HCT116 (cell line): ENCODE measurements around the gene SLC17A4. TPM values are rescaled to one million over a fixed set of nuclear protein-coding genes. Genes with fewer than 3 reads are reported as not detected.

Source experiments
- ATAC-seq: fragments of 200-7000 bp; cut with Tn5 transposase; 2 replicates; pipeline ENCODE4 v1.9.1; 2020; ENCODE audit warnings: mild to moderate bottlenecking, moderate library complexity
- BruUV-seq: library from RNA; stranded (reverse); fragments of 400-500 nt; replicated peaks from 2 replicates; lab custom pipeline; 2021; lab: Mats Ljungman, UMichigan
- CTCF ChIA-PET: fragments of 300-600 bp; sonication (Branson Sonifier 250); formaldehyde crosslinking; loops from one replicate; lab custom pipeline; 2021; ENCODE audit warnings: antibody characterized with exemption; lab: Charles Lee
- POLR2A ChIA-PET: fragments of 300-600, 350-600 bp; sonication (Branson Sonifier 250); formaldehyde crosslinking; loops from one replicate; lab custom pipeline; 2021; ENCODE audit warnings: antibody characterized with exemption; lab: Charles Lee
- RAD21 ChIA-PET, 2 experiments: fragments of 300-600 bp; sonication (Branson Sonifier 250); formaldehyde crosslinking; loops; one replicate each; lab custom pipeline; 2023; ENCODE audit warnings: low total read pairs in 2 of 2; ENCODE audit not compliant: uncharacterized antibody in 2 of 2, unreplicated experiment in 2 of 2, low non-redundant PET in 1 of 2; lab: Charles Lee
- DNase-seq: peaks from one replicate; pipeline ENCODE4 v3.0.0-alpha.2; 2010; ENCODE audit warnings: low read depth, low spot score
- H2AFZ ChIP-seq: fragments of 200-600 bp; shearing (Covaris generic), sonication (generic); 2 replicates; pipeline ENCODE4 v1.6.1; 2017; ENCODE audit warnings: low read depth, mixed run types, mixed read lengths, antibody characterized with exemption, low read length; ENCODE audit not compliant: poor library complexity, severe bottlenecking
- H3K27ac ChIP-seq: 2 replicates; pipeline ENCODE4 v1.5.1; 2012; ENCODE audit warnings: low read depth, low read length
- H3K27me3 ChIP-seq: fragments of 200-600 bp; sonication (generic); 2 replicates; pipeline ENCODE4 v1.6.1; 2016; ENCODE audit warnings: mixed run types, low read length, mixed read lengths; ENCODE audit not compliant: insufficient read depth
- H3K36me3 ChIP-seq, 2 experiments: fragments of 200-500 bp in 1 of 2; fragments of 200-600 bp in 1 of 2; sonication (Bioruptor generic) in 1 of 2; sonication (generic) in 1 of 2; 2 replicates each; pipeline versions ENCODE4 v1.5.1 to v1.6.1; 2014 to 2016; ENCODE audit warnings: low read length in 2 of 2, inconsistent platforms in 1 of 2, mixed read lengths in 1 of 2, mixed run types in 1 of 2; ENCODE audit not compliant: insufficient read depth in 2 of 2, control insufficient read depth in 1 of 2
- H3K4me1 ChIP-seq, 2 experiments: fragments of 200-600 bp in 1 of 2; sonication (generic) in 1 of 2; 2 replicates each; pipeline versions ENCODE4 v1.5.1 to v1.6.1; 2012 to 2017; ENCODE audit warnings: low read length in 2 of 2, inconsistent platforms in 1 of 2, mild to moderate bottlenecking in 1 of 2, mixed read lengths in 1 of 2, mixed run types in 1 of 2, moderate library complexity in 1 of 2; ENCODE audit not compliant: insufficient read depth in 2 of 2, control insufficient read depth in 1 of 2
- H3K4me2 ChIP-seq: fragments of 200-600 bp; sonication (generic); 2 replicates; pipeline ENCODE4 v1.6.1; 2017; ENCODE audit warnings: mixed run types, low read length, mixed read lengths
- H3K4me3 ChIP-seq, 2 experiments: fragments of 200-600 bp in 1 of 2; sonication (generic) in 1 of 2; replicated peaks in 1 of 2; 2 replicates each; pipeline ENCODE4 v1.5.1; 2011 to 2016; ENCODE audit warnings: low read length in 2 of 2, control low read depth in 1 of 2, low read depth in 1 of 2, mild to moderate bottlenecking in 1 of 2, mixed read lengths in 1 of 2, mixed run types in 1 of 2
- H3K79me2 ChIP-seq: fragments of 200-600 bp; sonication (generic); 2 replicates; pipeline ENCODE4 v1.6.1; 2017; ENCODE audit warnings: mild to moderate bottlenecking, mixed run types, low read length, moderate library complexity, mixed read lengths; ENCODE audit not compliant: insufficient read depth
- H3K9ac ChIP-seq: fragments of 200-600 bp; sonication (generic); 2 replicates; pipeline ENCODE4 v1.6.1; 2016; ENCODE audit warnings: low read length, mixed read lengths
- H3K9me2 ChIP-seq: fragments of 200-600 bp; sonication (generic), shearing (Covaris generic); 2 replicates; pipeline ENCODE4 v1.6.1; 2017; ENCODE audit warnings: mixed run types, mild to moderate bottlenecking, moderate library complexity; ENCODE audit not compliant: insufficient read depth
- H3K9me3 ChIP-seq, 2 experiments: fragments of 200-500 bp in 1 of 2; fragments of 200-600 bp in 1 of 2; sonication (Bioruptor generic) in 1 of 2; sonication (generic) in 1 of 2; 2 replicates each; pipeline ENCODE4 v1.6.1; 2014 to 2017; ENCODE audit warnings: low read length in 2 of 2, mixed read lengths in 2 of 2, inconsistent platforms in 1 of 2, low read depth in 1 of 2, mild to moderate bottlenecking in 1 of 2, mixed run types in 1 of 2, moderate library complexity in 1 of 2; ENCODE audit not compliant: control insufficient read depth in 1 of 2, insufficient read depth in 1 of 2
- H4K20me1 ChIP-seq: fragments of 200-600 bp; sonication (generic), shearing (Covaris generic); 2 replicates; pipeline ENCODE4 v1.6.1; 2017; ENCODE audit warnings: mixed run types, mild to moderate bottlenecking, moderate library complexity; ENCODE audit not compliant: insufficient read depth
- ATF3 ChIP-seq: IDR thresholded peaks from 2 replicates; pipeline ENCODE4 v1.6.1; 2012
- CBX3 ChIP-seq: IDR thresholded peaks from 2 replicates; pipeline ENCODE4 v1.6.1; 2012; ENCODE audit warnings: low read depth
- CEBPB ChIP-seq: IDR thresholded peaks from 2 replicates; pipeline ENCODE4 v1.6.1; 2012; ENCODE audit warnings: low read depth
- EGR1 ChIP-seq: IDR thresholded peaks from 2 replicates; pipeline ENCODE4 v1.6.1; 2012; ENCODE audit warnings: low read depth
- EZH2 ChIP-seq: fragments of 200-600 bp; sonication (generic); IDR thresholded peaks from 2 replicates; pipeline ENCODE4 v1.6.1; 2017; ENCODE audit warnings: antibody characterized with exemption, mixed run types
- FOSL1 ChIP-seq: IDR thresholded peaks from 2 replicates; pipeline ENCODE4 v1.6.1; 2012; ENCODE audit warnings: low read depth
- POLR2AphosphoS5 ChIP-seq: IDR thresholded peaks from 2 replicates; pipeline ENCODE4 v1.6.1; 2011; ENCODE audit warnings: mild to moderate bottlenecking, low read depth, low read length, moderate library complexity
- RAD21 ChIP-seq: IDR thresholded peaks from 2 replicates; pipeline ENCODE4 v1.6.1; 2012; ENCODE audit warnings: low read depth, mild to moderate bottlenecking
- SIN3A ChIP-seq: IDR thresholded peaks from 2 replicates; pipeline ENCODE4 v1.6.1; 2012; ENCODE audit warnings: low read depth
- SP1 ChIP-seq: IDR thresholded peaks from 2 replicates; pipeline ENCODE4 v1.6.1; 2012; ENCODE audit warnings: low read depth
- SRF ChIP-seq: IDR thresholded peaks from 2 replicates; pipeline ENCODE4 v1.6.1; 2012; ENCODE audit warnings: low read depth
- ZNF274 ChIP-seq: fragments of 200-500 bp; sonication (Bioruptor generic); IDR thresholded peaks from 2 replicates; pipeline ENCODE4 v1.6.1; 2014; ENCODE audit warnings: mild to moderate bottlenecking, low read depth, low read length, inconsistent platforms
- intact Hi-C: fragments of 100-400 bp; cut with micrococcal nuclease; formaldehyde crosslinking; loops from 2 replicates; pipeline ENCODE4 v1.10.0; 2022
- total RNA-seq: library from RNA; stranded (reverse); gene quantifications from one replicate; pipeline ENCODE4 v1.2.1, GENCODE V29; 2021; ENCODE audit not compliant: unreplicated experiment
- TF ChIP-seq, protein P1 (sequence below), 3 experiments: fragments of 200-600 bp in 1 of 3; sonication (generic) in 1 of 3; IDR thresholded peaks in 2 of 3; conservative IDR thresholded peaks in 1 of 3; 2 replicates each; pipeline ENCODE4 v1.5.1; 2012 to 2017; ENCODE audit warnings: low read depth in 2 of 3, low read length in 2 of 3, antibody characterized with exemption in 1 of 3, borderline replicate concordance in 1 of 3, control low read depth in 1 of 3, mild to moderate bottlenecking in 1 of 3, mixed read lengths in 1 of 3, mixed run types in 1 of 3, moderate library complexity in 1 of 3; ENCODE audit not compliant: insufficient read depth in 1 of 3
- TF ChIP-seq, protein P2 (sequence below): IDR thresholded peaks from 2 replicates; pipeline ENCODE4 v1.6.1; 2012
- TF ChIP-seq, protein P3 (sequence below): IDR thresholded peaks from 2 replicates; pipeline ENCODE4 v1.6.1; 2011; ENCODE audit warnings: mild to moderate bottlenecking, low read length, moderate library complexity; ENCODE audit not compliant: insufficient replicate concordance; ENCODE audit errors: extremely low read depth

The SLC17A4 gene
- total RNA-seq, 1 experiment from 2014 or later: not detected

DNA sequence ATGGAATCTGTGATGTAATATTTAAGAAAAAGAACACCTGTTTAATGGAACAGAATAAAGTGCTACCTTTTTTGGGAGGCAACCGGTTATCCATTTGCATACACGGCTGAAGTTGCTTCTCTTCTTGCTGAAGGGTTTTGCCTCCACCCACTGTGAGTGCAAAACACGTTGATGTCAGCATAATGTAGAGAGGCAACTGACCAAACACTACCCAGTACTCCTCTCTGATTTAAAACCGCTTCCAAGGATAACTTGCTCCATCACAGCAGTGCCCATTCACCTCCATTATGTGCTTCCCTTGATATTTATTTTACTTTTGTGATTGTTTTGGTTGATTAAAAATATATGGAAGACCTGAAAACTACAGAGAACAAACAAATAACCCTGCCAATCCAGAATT lies 75.9 kb downstream of the SLC17A4 start:
- CTCF ChIA-PET: no interaction called here
- no peaks in the 10 kb centered on the region for H3K9me3 ChIP-seq
- no peaks in the 10 kb centered on the region for H3K27me3 ChIP-seq

More for the DNA sequence above, 75.9 kb downstream of the SLC17A4 start:
- no peaks in the 10 kb centered on the region for H3K79me2 ChIP-seq
- no peak overlapping the region for H3K4me2 ChIP-seq
- H3K27ac ChIP-seq: no peak overlapping the region
- TF ChIP-seq CBX3 (no peak), EGR1 (no peak), ATF3 (no peak), CEBPB (no peak), SP1 (no peak), RAD21 (no peak), SIN3A (no peak), POLR2AphosphoS5 (no peak), ZNF274 (no peak), EZH2 (no peak), FOSL1 (no peak), SRF (no peak)
- TF ChIP-seq, protein P1, sequence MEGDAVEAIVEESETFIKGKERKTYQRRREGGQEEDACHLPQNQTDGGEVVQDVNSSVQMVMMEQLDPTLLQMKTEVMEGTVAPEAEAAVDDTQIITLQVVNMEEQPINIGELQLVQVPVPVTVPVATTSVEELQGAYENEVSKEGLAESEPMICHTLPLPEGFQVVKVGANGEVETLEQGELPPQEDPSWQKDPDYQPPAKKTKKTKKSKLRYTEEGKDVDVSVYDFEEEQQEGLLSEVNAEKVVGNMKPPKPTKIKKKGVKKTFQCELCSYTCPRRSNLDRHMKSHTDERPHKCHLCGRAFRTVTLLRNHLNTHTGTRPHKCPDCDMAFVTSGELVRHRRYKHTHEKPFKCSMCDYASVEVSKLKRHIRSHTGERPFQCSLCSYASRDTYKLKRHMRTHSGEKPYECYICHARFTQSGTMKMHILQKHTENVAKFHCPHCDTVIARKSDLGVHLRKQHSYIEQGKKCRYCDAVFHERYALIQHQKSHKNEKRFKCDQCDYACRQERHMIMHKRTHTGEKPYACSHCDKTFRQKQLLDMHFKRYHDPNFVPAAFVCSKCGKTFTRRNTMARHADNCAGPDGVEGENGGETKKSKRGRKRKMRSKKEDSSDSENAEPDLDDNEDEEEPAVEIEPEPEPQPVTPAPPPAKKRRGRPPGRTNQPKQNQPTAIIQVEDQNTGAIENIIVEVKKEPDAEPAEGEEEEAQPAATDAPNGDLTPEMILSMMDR (IDR thresholded peaks at IDR 0.05 in 2 of 3, conservative IDR thresholded peaks at IDR 0.05 in 1 of 3; ENCODE audit: borderline replicate concordance in 1 of 3, insufficient read depth in 1 of 3, low read depth in 2 of 3, low read length in 2 of 3): no peak
- TF ChIP-seq, protein P2, sequence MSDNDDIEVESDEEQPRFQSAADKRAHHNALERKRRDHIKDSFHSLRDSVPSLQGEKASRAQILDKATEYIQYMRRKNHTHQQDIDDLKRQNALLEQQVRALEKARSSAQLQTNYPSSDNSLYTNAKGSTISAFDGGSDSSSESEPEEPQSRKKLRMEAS: no peak
- TF ChIP-seq, protein P3, sequence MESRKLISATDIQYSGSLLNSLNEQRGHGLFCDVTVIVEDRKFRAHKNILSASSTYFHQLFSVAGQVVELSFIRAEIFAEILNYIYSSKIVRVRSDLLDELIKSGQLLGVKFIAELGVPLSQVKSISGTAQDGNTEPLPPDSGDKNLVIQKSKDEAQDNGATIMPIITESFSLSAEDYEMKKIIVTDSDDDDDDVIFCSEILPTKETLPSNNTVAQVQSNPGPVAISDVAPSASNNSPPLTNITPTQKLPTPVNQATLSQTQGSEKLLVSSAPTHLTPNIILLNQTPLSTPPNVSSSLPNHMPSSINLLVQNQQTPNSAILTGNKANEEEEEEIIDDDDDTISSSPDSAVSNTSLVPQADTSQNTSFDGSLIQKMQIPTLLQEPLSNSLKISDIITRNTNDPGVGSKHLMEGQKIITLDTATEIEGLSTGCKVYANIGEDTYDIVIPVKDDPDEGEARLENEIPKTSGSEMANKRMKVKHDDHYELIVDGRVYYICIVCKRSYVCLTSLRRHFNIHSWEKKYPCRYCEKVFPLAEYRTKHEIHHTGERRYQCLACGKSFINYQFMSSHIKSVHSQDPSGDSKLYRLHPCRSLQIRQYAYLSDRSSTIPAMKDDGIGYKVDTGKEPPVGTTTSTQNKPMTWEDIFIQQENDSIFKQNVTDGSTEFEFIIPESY: no peak
- ATAC-seq (no peak), DNase-seq (no peak)
- no peaks in the 10 kb centered on the region for H3K9me2 ChIP-seq
- ChIA-PET RAD21 (no interaction called here), POLR2A (no interaction called here)
- H3K9ac ChIP-seq: no peak overlapping the region
- H3K4me1 ChIP-seq: no peaks in the 10 kb centered on the region
- no peak overlapping the region for H2AFZ ChIP-seq
- intact Hi-C loops: no loop called here
- H3K4me3 ChIP-seq: no peak overlapping the region
- no peaks in the 10 kb centered on the region for H3K36me3 ChIP-seq
- H4K20me1 ChIP-seq: no peaks in the 10 kb centered on the region
- no TSS peak for BruUV-seq

Other genes starting within 250 kb of the SLC17A4 start
- gene SCGN, start 102.5 kb upstream of the SLC17A4 start, total RNA-seq: not detected
- gene SLC17A1, start 77.3 kb downstream of the SLC17A4 start, total RNA-seq: not detected
- gene SLC17A3, start 119.5 kb downstream of the SLC17A4 start, total RNA-seq: not detected
- not detected for gene SLC17A2, start 175.9 kb downstream of the SLC17A4 start, total RNA-seq
- gene TRIM38, start 208.1 kb downstream of the SLC17A4 start, total RNA-seq: 9.6 TPM